ENCODE measurements around the gene NKAIN2.
"Not testable (repeated sequence)": the region's sequence is repeated elsewhere in the genome, so short reads cannot be mapped to it uniquely, and the experiment has no call there.

Gene NKAIN2

GRCh38 chr6:123986938-123987337 is 183.3 kb downstream of the NKAIN2 start:
- Histone ChIP-seq H3K27me3 (no peaks in the 10 kb centered on the region), H3K4me1 (no peaks in the 10 kb centered on the region), H3K4me3 (ENCODE audit: low read depth, low read length) (no peak overlapping the region), H3K36me3 (no peaks in the 10 kb centered on the region), H3K9me3 (no peaks in the 10 kb centered on the region)
- no peak for DNase-seq
- no peak for TF ChIP-seq CTCF (IDR thresholded peaks at IDR 0.05; ENCODE audit: low read depth, low read length)

- not testable (repeated sequence) for H3K4me3 ChIP-seq (ENCODE audit: low read depth, low read length); DNase-seq; H3K9me3 ChIP-seq; H3K4me1 ChIP-seq; H3K36me3 ChIP-seq; H3K27me3 ChIP-seq
These were observed 186.3 kb downstream of the NKAIN2 start for GRCh38 chr6:123989918-123990317.

GRCh38 chr6:123990376-123990775 is 186.7 kb downstream of the NKAIN2 start:
- H3K27me3 ChIP-seq, result no peaks in the 10 kb centered on the region
- H3K9me3 ChIP-seq, result no peaks in the 10 kb centered on the region
- DNase-seq, result no peak
- H3K4me3 ChIP-seq (ENCODE audit: low read depth, low read length), result no peak overlapping the region
- H3K4me1 ChIP-seq, result no peaks in the 10 kb centered on the region
- no peak for TF ChIP-seq CTCF (IDR thresholded peaks at IDR 0.05; ENCODE audit: low read depth, low read length)
- no peaks in the 10 kb centered on the region for H3K36me3 ChIP-seq

- H3K27me3 ChIP-seq, result no peaks in the 10 kb centered on the region
- no peaks in the 10 kb centered on the region for H3K36me3 ChIP-seq
- no peak for DNase-seq
- H3K4me1 ChIP-seq, result no peaks in the 10 kb centered on the region
- TF ChIP-seq CTCF (IDR thresholded peaks at IDR 0.05; ENCODE audit: low read depth, low read length), result no peak
- H3K4me3 ChIP-seq (ENCODE audit: low read depth, low read length), result no peak overlapping the region
- H3K9me3 ChIP-seq, result no peaks in the 10 kb centered on the region
These were observed 190.5 kb downstream of the NKAIN2 start for GRCh38 chr6:123994168-123994567.

GRCh38 chr6:123994891-123995635 is 191.4 kb downstream of the NKAIN2 start:
- no peaks in the 10 kb centered on the region for H3K9me3 ChIP-seq
- no peak for TF ChIP-seq CTCF (IDR thresholded peaks at IDR 0.05; ENCODE audit: low read depth, low read length)
- H3K27me3 ChIP-seq, result no peaks in the 10 kb centered on the region
- no peak overlapping the region for H3K4me3 ChIP-seq (ENCODE audit: low read depth, low read length)
- no peak for DNase-seq
- no peaks in the 10 kb centered on the region for H3K36me3 ChIP-seq
- no peaks in the 10 kb centered on the region for H3K4me1 ChIP-seq

- no peaks in the 10 kb centered on the region for H3K9me3 ChIP-seq
- no peak for TF ChIP-seq CTCF (IDR thresholded peaks at IDR 0.05; ENCODE audit: low read depth, low read length)
- H3K27me3 ChIP-seq, result no peaks in the 10 kb centered on the region
- peak; percentile 7 for DNase-seq
- no peaks in the 10 kb centered on the region for H3K4me1 ChIP-seq
- H3K36me3 ChIP-seq, result no peaks in the 10 kb centered on the region
- H3K4me3 ChIP-seq (ENCODE audit: low read depth, low read length), result no peak overlapping the region
These were observed 193.6 kb downstream of the NKAIN2 start for GRCh38 chr6:123997223-123997622.
